Raji (cell line): ENCODE measurements around the gene TRIM62.
A peak's percentile ranks its signal among the peaks of the same experiment; 100 is the strongest.

ENCODE experiments used
- POLR2A ChIP-seq: IDR thresholded peaks from 2 replicates; pipeline ENCODE4 v1.6.1; 2011; ENCODE audit warnings: low read depth, low read length, control low read depth; ENCODE audit not compliant: insufficient read depth

TRIM62 gene

GRCh38 chr1:33140153-33141149 lies 41.4 kb downstream of the TRIM62 start:
- TF ChIP-seq POLR2A, result no peak

DNA sequence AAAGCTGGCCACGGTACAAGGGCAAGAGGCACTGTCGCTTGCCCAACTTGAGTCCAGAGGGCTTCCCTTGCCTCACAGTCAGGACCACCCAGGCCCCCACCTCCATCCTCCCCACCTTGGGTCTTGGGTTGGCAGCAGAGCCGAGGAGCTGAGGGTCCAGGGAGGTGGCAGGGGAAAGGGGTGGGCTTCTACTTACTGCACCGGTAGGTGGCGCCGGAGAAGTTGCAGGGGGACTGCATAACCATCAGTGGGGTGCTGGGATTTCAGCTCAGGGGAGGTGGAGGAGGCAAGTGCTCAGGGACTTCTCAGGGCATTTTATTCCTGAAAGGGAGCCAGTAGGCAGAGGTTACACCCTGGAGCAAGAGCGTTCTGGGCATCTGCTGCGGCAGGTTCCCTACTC lies 44.0 kb downstream of the TRIM62 start:
- no peak for TF ChIP-seq POLR2A

GRCh38 chr1:33133478-33134105 lies 48.3 kb downstream of the TRIM62 start:
- TF ChIP-seq POLR2A, result no peak

DNA sequence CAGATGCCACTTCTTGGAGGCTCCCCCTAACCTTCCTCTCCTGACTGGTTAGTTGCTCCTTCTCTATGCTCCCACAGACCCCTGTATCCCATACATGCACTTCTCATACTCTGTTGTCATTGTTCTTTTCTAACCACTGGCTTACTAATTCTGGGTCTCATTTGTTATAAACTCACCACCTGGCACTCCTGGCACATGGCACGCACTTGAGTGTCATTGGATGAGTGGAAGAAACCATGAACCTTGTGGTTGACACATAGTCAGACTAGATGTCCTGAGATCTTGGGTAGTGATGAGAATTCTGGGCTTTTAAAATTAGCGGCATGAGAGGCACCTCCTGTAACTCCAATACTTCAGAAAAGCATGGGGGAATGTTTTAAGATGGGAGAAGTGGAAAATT lies 49.3 kb downstream of the TRIM62 start:
- TF ChIP-seq POLR2A, result no peak

- TF ChIP-seq POLR2A, result no peak
These were observed 50.7 kb downstream of the TRIM62 start for GRCh38 chr1:33131191-33131590.

DNA sequence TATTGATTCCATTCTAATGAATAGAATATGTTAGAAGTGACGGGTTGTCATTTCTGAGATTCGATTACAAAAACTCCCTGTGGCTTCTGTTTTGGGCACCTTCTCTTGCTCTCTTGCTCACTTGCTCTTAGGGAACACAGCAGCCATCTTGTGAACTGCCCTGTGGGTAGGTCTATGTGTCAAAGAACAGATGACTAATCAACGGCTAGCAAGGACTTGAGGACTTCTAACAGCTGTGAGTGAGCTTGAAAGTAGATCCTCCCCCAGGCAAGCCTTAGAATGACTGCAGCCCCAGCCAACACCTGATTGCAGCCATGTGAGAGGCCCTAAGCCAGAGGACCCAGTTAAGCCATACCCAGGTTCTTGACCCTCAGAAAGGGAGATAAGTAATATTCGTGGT lies 51.5 kb downstream of the TRIM62 start:
- TF ChIP-seq POLR2A, result no peak

GRCh38 chr1:33128781-33129180 lies 53.1 kb downstream of the TRIM62 start:
- no peak for TF ChIP-seq POLR2A

GRCh38 chr1:33127001-33127823 lies 54.6 kb downstream of the TRIM62 start:
- peak; percentile 89 for TF ChIP-seq POLR2A

- TF ChIP-seq POLR2A, result no peak
These were observed 55.3 kb downstream of the TRIM62 start for GRCh38 chr1:33126411-33127000.

GRCh38 chr1:33123266-33123665 lies 58.6 kb downstream of the TRIM62 start:
- TF ChIP-seq POLR2A, result no peak

DNA sequence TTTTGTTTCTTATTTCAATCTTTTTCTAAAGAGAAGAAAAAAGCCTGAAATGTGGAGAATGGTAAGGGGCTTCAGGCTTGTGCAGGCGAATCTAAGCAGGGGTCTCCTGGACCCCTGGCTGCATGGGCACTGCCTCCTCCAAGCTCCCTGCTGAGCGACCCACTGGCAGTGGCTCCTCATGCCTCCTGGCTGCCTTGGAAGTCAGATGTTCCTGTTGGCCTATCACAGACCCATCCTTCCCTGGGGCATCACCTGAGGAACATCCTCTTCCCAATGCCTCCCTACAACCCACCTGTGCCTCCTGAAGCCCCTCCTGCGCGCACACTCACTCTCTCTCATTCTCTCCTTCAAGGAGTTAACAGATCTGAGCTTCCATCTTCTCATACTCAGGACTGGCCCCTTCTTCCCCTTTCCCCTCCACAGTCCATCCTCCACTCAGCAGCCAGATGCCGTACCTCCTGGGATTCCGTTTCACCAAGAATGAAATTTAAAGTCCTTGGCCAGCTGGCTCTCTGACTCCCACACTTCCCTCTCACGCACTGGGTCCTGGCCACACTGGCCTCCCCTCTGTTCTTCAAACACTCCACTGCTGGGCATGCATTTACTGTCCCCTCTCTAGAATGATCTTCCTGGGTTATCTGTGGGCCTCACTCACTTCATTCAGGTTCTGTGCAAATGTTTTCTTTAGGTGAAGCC lies 59.2 kb downstream of the TRIM62 start:
- no peak for TF ChIP-seq POLR2A

DNA sequence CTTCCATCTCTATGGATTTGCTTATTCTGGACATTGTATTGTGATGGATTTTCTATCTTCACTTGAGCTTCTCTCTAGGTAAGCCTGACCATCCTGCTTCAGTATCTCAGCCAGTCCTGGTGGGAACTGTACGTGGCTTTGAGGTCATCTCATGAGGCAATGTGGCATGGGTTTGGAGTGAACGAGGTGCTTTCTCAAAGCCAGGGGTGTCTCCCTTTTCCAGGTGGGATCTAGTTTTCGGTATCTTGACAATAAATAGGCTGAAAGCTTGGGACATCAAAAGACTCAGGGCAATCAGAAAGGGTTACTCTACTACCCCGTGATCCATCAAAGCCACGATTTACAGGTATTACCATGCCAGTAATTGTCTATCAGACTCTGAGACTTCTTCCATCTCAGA lies 60.1 kb downstream of the TRIM62 start:
- TF ChIP-seq POLR2A, result no peak

GRCh38 chr1:33120436-33121231 lies 61.2 kb downstream of the TRIM62 start:
- TF ChIP-seq POLR2A, result no peak
